OCI-LY3 (cell line): ENCODE data around the gene CD19.

Experiments
- H2AFZ ChIP-seq: fragments of 200-600, 300-600 bp; shearing (Covaris generic); 2 replicates; pipeline ENCODE4 v1.6.0; 2014; ENCODE audit warnings: antibody characterized with exemption, low read depth, low read length
- H3K27ac ChIP-seq: fragments of 200-600, 300-600 bp; sonication (generic); 2 replicates; pipeline ENCODE4 v1.5.1; 2014; ENCODE audit warnings: mild to moderate bottlenecking, low read length, moderate library complexity, mixed read lengths
- H3K27me3 ChIP-seq: fragments of 200-600, 300-600 bp; sonication (generic); 2 replicates; pipeline ENCODE4 v1.6.1; 2014; ENCODE audit warnings: low read depth, low read length, mixed read lengths
- H3K36me3 ChIP-seq: fragments of 200-600, 300-600 bp; sonication (generic); replicated peaks from 2 replicates; pipeline ENCODE3; 2014; ENCODE audit warnings: low read depth, low read length, mixed read lengths
- H3K4me1 ChIP-seq: fragments of 300-600, 200-600 bp; sonication (generic); 2 replicates; pipeline ENCODE4 v1.6.1; 2014; ENCODE audit warnings: low read length, mixed read lengths
- H3K4me2 ChIP-seq: fragments of 200-600, 300-600 bp; sonication (generic); 2 replicates; pipeline ENCODE4 v1.6.1; 2014; ENCODE audit warnings: low read length, mixed read lengths
- H3K4me3 ChIP-seq: fragments of 300-600, 200-600 bp; sonication (generic); 2 replicates; pipeline ENCODE4 v1.5.1; 2014; ENCODE audit warnings: antibody characterized with exemption, mild to moderate bottlenecking, low read length, moderate library complexity
- H3K79me2 ChIP-seq: fragments of 300-600, 200-600 bp; shearing (Covaris generic); 2 replicates; pipeline ENCODE4 v1.6.1; 2014; ENCODE audit warnings: mild to moderate bottlenecking, low read length, mixed read lengths
- H3K9ac ChIP-seq: fragments of 300-600, 200-600 bp; shearing (Covaris generic); 2 replicates; pipeline ENCODE4 v1.6.0; 2014; ENCODE audit warnings: mild to moderate bottlenecking, low read length, moderate library complexity
- H3K9me3 ChIP-seq: fragments of 200-600, 300-600 bp; shearing (Covaris generic); 2 replicates; pipeline ENCODE4 v1.6.1; 2014; ENCODE audit warnings: low read length, mixed read lengths; ENCODE audit not compliant: insufficient read depth
- H4K20me1 ChIP-seq: fragments of 200-600, 300-600 bp; sonication (generic); 2 replicates; pipeline ENCODE4 v1.6.1; 2016; ENCODE audit warnings: low read length, mixed read lengths; ENCODE audit not compliant: insufficient read depth
- CTCF ChIP-seq: fragments of 200-600, 300-600 bp; sonication (generic); IDR thresholded peaks from 2 replicates; pipeline ENCODE4 v1.5.1; 2014; ENCODE audit warnings: antibody characterized with exemption, low read length, low read depth
- EZH2phosphoT487 ChIP-seq: fragments of 200-600 bp; shearing (Covaris generic); IDR thresholded peaks from 2 replicates; pipeline ENCODE4 v1.6.1; 2018; ENCODE audit warnings: antibody characterized with exemption, mixed run types, low read depth

Gene CD19

DNA sequence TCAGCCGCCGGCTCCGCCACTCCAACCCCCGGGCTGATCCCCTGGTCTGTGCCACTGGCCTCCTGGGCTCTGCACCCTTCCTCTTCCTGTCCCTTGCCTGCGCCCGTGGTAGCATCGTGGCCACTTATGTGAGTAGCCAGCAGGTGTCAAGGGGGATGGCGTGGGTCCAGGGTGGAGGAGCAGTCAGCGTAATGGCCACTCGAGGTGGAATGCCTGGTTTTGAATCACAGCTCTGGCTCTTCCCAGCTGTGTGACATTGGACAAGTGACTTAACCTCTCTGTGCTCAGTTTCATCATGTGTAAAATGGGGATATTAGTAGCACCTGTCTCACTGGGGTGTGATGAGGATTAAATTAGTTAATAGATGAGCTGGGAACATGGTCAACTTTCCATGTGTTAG is 50.6 kb downstream of the CD19 start:
- Histone ChIP-seq H3K79me2 (no peaks in the 10 kb centered on the region), H3K9me3 (no peaks in the 10 kb centered on the region), H2AFZ (no peak overlapping the region), H3K27me3 (no peaks in the 10 kb centered on the region), H3K9ac (no peak overlapping the region), H3K4me3 (no peak overlapping the region), H3K4me2 (no peak overlapping the region), H3K27ac (no peak overlapping the region), H3K36me3 (peaks cover 19% of the 10 kb centered on the region), H3K4me1 (no peaks in the 10 kb centered on the region), H4K20me1 (no peaks in the 10 kb centered on the region)
- TF ChIP-seq CTCF = no peak
- no peak for TF ChIP-seq EZH2phosphoT487

DNA sequence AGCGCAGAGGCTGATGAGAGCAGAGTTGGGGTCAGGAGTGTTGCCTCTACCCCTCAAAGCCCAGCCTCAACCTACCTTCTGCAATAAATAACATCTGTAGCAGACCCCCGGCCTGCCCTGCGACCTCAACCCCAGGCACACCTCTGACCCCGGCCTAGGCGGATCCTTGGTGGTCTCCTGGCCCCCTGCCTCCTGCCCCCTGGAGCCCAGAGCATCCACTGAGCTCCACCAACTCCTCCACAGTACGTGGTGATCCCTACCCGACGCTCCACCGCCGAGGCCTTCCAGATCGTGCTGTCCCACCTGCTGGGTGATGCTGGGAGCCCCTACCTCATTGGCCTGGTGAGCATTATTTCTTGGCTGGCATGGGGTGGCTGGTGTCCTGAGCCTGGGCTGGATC is 51.2 kb downstream of the CD19 start:
- H3K79me2 ChIP-seq = no peaks in the 10 kb centered on the region
- no peaks in the 10 kb centered on the region for H3K4me1 ChIP-seq
- H3K4me3 ChIP-seq = no peak overlapping the region
- TF ChIP-seq EZH2phosphoT487 (no peak), CTCF (no peak)
- H4K20me1 ChIP-seq = no peaks in the 10 kb centered on the region
- H3K9ac ChIP-seq = no peak overlapping the region
- H3K27ac ChIP-seq = no peak overlapping the region
- no peak overlapping the region for H3K4me2 ChIP-seq
- H3K36me3 ChIP-seq = peaks cover 20% of the 10 kb centered on the region
- H3K27me3 ChIP-seq = no peaks in the 10 kb centered on the region
- H2AFZ ChIP-seq = no peak overlapping the region
- no peaks in the 10 kb centered on the region for H3K9me3 ChIP-seq

DNA sequence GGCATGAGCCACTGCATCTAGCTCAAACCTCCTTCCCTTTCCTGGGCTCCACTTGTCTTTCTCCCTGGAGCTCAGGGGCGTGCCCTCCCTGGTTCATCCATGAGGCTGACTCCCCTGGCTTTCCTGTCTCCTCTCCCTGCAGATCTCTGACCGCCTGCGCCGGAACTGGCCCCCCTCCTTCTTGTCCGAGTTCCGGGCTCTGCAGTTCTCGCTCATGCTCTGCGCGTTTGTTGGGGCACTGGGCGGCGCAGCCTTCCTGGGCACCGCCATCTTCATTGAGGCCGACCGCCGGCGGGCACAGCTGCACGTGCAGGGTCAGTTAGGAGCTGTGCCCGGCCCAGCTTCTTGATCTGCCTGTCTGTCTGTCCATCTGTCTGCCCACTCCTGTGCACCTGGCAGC is 51.9 kb downstream of the CD19 start:
- Histone ChIP-seq H3K36me3 (peaks cover 20% of the 10 kb centered on the region), H3K9ac (no peak overlapping the region)
- TF ChIP-seq CTCF (no peak), EZH2phosphoT487 (no peak)

DNA sequence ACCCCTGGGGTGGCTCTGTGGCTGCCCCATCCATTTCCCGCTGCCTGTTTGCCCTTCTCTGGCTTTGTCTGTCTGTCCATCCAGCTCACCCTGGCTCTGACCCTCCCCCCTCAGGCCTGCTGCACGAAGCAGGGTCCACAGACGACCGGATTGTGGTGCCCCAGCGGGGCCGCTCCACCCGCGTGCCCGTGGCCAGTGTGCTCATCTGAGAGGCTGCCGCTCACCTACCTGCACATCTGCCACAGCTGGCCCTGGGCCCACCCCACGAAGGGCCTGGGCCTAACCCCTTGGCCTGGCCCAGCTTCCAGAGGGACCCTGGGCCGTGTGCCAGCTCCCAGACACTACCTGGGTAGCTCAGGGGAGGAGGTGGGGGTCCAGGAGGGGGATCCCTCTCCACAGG is 52.3 kb downstream of the CD19 start:
- Histone ChIP-seq H4K20me1 (no peaks in the 10 kb centered on the region), H3K79me2 (no peaks in the 10 kb centered on the region), H3K9ac (no peak overlapping the region), H3K27me3 (no peaks in the 10 kb centered on the region), H3K36me3 (peaks cover 20% of the 10 kb centered on the region), H3K4me3 (no peak overlapping the region), H3K9me3 (no peaks in the 10 kb centered on the region), H3K27ac (no peak overlapping the region), H3K4me1 (no peaks in the 10 kb centered on the region), H2AFZ (no peak overlapping the region), H3K4me2 (no peak overlapping the region)
- no peak for TF ChIP-seq CTCF

More for the DNA sequence above, 51.9 kb downstream of the CD19 start:
- no peaks in the 10 kb centered on the region for H3K27me3 ChIP-seq
- H3K4me1 ChIP-seq = no peaks in the 10 kb centered on the region
- H3K27ac ChIP-seq = no peak overlapping the region
- no peak overlapping the region for H3K4me3 ChIP-seq
- no peaks in the 10 kb centered on the region for H3K9me3 ChIP-seq
- H4K20me1 ChIP-seq = no peaks in the 10 kb centered on the region
- H2AFZ ChIP-seq = no peak overlapping the region
- no peaks in the 10 kb centered on the region for H3K79me2 ChIP-seq
- H3K4me2 ChIP-seq = no peak overlapping the region
